GM21576 (cell line): ENCODE measurements around the gene C11orf68.

ENCODE experiments used
- ATAC-seq: cut with Tn5 transposase; IDR thresholded peaks from one replicate; pipeline ENCODE4 v1.9.1; 2021; ENCODE audit warnings: mild to moderate bottlenecking, moderate library complexity; ENCODE audit not compliant: unreplicated experiment

Gene C11orf68

GRCh38 chr11:65944767-65945166, 25.9 kb upstream of the C11orf68 start:
- ATAC-seq, result no peak

GRCh38 chr11:65944191-65944590, 25.3 kb upstream of the C11orf68 start:
- no peak for ATAC-seq

GRCh38 chr11:65942531-65942930, 23.7 kb upstream of the C11orf68 start:
- ATAC-seq, result no peak

- no peak for ATAC-seq
Measured at GRCh38 chr11:65941720-65942310, 23.0 kb upstream of the C11orf68 start.

- no peak for ATAC-seq
Measured at GRCh38 chr11:65937766-65938165, 18.9 kb upstream of the C11orf68 start.

GRCh38 chr11:65934014-65934413, 15.2 kb upstream of the C11orf68 start:
- ATAC-seq, result no peak

- no peak for ATAC-seq
Measured at GRCh38 chr11:65932558-65932919, 13.7 kb upstream of the C11orf68 start.

GRCh38 chr11:65931773-65932557, 13.1 kb upstream of the C11orf68 start:
- ATAC-seq, result no peak

GRCh38 chr11:65928667-65929066, 9.8 kb upstream of the C11orf68 start:
- ATAC-seq, result no peak

- ATAC-seq, result no peak
Measured at GRCh38 chr11:65927904-65928397, 9.1 kb upstream of the C11orf68 start.

GRCh38 chr11:65925397-65925796, 6.5 kb upstream of the C11orf68 start:
- ATAC-seq, result no peak

GRCh38 chr11:65922565-65922964, 3.7 kb upstream of the C11orf68 start:
- ATAC-seq, result no peak

GRCh38 chr11:65921876-65922275, 3.0 kb upstream of the C11orf68 start:
- ATAC-seq, result no peak

- no peak for ATAC-seq
Measured at GRCh38 chr11:65921033-65921555, 2.2 kb upstream of the C11orf68 start.

GRCh38 chr11:65920372-65920802, 1.5 kb upstream of the C11orf68 start:
- no peak for ATAC-seq

- ATAC-seq, result peak; percentile 20
Measured at GRCh38 chr11:65919573-65920371, 910 bp upstream of the C11orf68 start.

GRCh38 chr11:65919141-65919572, 295 bp upstream of the C11orf68 start, which contains the start of gene DRAP1:
Gene DRAP1 (plus strand): TSS chr11:65919426. CDS start chr11:65919502, 76 bp downstream.
- ATAC-seq, result peak; percentile 78

GRCh38 chr11:65917434-65918210, 1.2 kb downstream of the C11orf68 start:
- no peak for ATAC-seq

- no peak for ATAC-seq
Measured at GRCh38 chr11:65917077-65917433, 1.8 kb downstream of the C11orf68 start.

GRCh38 chr11:65916391-65916790, 2.5 kb downstream of the C11orf68 start:
- no peak for ATAC-seq
